CD4-positive, alpha-beta T cell treated with Interleukin-15 for 4 hours (primary cell): ENCODE measurements around the gene RANBP10.

Source experiments
- DNase-seq: peaks from one replicate; pipeline ENCODE4 v3.0.0-alpha.2; 2020; ENCODE audit warnings: low spot score

The RANBP10 gene

DNA sequence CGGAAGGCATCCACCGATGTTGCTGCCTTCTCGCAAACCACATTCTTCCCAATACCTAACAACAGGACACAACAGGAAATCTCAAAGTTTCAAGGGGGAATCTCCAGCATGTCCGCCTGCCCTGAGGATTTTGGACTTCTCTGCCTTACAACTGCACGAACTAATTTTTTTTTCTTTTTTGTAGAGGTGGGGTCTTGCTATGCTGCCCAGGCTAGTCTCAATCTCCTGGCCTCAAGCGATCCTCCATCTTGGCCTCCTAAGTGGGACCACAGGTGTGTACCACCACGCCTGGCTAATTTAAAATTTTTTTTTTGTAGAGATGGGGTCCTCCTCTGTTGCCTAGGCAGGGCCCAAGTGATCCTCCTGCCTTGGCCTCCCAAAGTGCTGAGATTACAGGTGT lies 130.4 kb downstream of the RANBP10 start:
- no peak for DNase-seq

DNA sequence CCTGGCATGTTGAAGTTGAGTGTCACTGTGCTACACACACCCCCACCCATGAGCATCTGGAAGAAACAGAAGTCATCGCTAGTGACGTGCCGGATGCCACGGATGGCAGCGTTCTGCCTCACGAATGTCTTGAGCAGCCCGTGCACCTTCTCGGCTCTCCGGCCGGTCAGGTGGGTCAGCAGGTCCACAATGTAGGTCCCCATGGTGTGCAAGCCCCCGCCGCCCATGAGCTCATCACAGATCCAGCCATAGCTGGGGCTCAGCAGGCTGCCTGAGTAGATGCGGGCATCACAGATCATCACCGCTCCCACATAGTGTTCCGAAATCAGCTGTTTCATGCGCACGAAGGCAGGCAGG lies 130.8 kb downstream of the RANBP10 start:
- no peak for DNase-seq

DNA sequence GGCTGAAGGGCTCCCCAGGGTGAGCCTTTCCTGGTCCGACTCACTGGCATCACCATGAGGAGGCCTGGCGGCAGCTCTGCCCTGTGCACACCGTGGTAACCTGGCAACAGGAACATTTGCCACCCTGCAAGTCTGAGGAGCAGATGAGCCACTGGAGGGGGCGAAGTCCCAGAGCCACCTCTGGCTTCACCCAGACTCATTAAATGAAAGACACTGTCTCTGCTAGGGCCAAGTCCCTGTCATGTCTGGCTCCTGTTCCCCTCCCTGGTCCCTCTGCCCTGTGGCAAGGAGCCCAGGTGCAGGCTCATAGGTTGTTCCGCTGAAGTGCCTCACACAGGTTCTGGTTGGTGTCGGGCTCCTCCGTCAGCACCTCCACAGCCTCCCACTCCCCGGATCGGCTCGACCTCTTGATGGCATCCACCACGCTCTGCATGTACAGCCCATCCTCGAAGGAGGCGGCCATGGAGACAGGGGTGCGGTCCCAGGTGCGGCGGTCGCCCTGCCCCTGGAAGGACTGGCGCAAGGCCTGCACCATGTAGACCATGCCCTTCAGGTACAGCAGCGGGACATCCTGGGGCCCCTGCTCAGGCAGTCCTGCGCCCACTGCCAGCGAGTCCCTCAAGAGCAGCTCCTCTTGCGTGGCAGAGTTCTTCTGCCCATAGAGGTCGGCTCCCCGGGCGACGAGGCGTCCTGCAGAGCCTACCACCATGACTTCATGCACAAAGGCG lies 131.3 kb downstream of the RANBP10 start:
- DNase-seq = no peak

DNA sequence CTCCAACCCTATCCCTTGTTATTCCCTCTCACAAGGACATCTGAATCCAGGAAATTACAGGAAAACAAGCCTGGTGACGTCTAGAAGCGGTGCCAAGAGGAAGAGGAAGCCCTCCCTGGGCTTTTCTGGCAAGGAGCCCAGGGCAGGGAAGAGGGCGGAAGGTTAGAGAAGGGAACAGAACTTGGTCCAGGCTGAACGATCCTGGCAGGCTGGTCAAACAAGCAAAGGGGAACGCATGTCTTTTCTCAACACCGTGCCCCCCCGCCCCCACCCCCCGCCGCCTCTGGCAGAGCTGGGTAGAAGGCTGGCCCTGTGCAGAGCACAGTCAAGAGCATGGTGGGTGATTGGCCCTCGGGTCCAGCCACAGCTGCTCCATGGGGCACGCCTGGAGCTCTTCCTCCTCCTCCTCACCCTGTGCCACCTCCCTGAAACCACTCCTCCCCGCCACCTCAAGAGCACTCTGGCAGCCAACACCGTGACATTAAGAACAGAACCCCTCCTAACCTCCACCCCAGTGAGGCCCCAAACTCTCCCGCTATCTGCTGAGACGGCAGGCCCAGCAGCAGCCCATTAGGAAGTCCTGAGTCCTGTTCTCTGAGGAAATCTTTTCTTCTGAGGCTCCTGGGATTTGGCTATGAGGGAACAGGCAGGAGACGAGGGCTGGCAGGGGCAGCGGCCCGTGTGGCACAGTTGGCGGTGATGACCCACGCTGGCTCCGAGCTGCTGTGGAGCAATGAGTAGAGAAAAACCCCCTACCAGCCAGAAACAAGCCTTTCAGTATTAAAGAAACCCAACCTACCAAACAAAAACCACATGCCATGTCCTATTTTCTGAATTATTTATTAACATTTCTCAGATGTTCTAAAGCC lies 132.4 kb downstream of the RANBP10 start:
- no peak for DNase-seq
